ENCODE data around the gene ATOH1. TPM values are rescaled to one million over a fixed set of nuclear protein-coding genes. Genes with fewer than 3 reads are reported as not detected.

ATOH1 gene
- total RNA-seq, 2 experiments from 2014 or later = not detected

DNA sequence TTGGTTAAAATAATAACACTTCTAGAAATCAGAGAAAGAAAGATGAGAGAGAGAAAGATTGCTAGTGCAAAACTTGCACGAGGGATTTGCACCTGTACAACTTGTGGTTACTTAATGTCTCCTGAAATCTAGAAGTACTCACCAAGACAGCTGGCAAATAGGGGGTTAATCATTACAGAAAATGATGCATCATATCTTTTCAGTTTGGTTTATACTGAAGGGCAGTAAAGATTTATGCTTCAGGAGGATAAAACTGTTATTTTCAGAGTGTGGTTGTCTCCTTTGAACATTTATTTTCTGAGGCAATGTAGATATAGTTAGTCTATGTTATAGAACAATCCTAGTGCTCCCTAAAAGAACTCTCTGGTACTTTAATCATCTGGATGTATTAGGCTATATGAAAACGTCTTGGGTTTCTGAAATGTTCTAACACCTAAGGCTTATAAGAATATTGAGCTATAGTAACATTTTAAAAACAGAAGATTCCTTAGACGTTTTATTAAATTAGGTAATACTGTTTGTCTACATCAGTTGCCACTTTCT is 13.3 kb downstream of the ATOH1 start:
- Mint-ChIP-seq H3K27me3 (peaks cover 9% of the 10 kb centered on the region), H3K4me3 (no peak overlapping the region), H3K27ac (no peak overlapping the region), H3K9me3 (ENCODE audit: low read depth) (no peaks in the 10 kb centered on the region), H3K36me3 (ENCODE audit: low read depth) (no peaks in the 10 kb centered on the region), H3K4me1 (no peaks in the 10 kb centered on the region)
- ChIA-PET CTCF (no interaction called here), POLR2A (no interaction called here)
- no peak for ATAC-seq
- DNase-seq = no peak
- intact Hi-C loops (cut with DNase I, micrococcal nuclease) = no loop called here

GRCh38 chr4:93842601-93843252 is 14.2 kb downstream of the ATOH1 start:
- POLR2A ChIA-PET = no interaction called here
- Mint-ChIP-seq H3K4me3 (no peak overlapping the region), H3K9me3 (ENCODE audit: low read depth) (no peaks in the 10 kb centered on the region), H3K4me1 (no peaks in the 10 kb centered on the region), H3K27me3 (peaks cover 7% of the 10 kb centered on the region), H3K36me3 (ENCODE audit: low read depth) (no peaks in the 10 kb centered on the region), H3K27ac (no peak overlapping the region)
- no peak for ATAC-seq
- CTCF ChIA-PET = no interaction called here
- intact Hi-C loops (cut with DNase I, micrococcal nuclease) = no loop called here
- DNase-seq = no peak

- DNase-seq = no peak
These were observed 15.2 kb downstream of the ATOH1 start for GRCh38 chr4:93843772-93844171.

DNA sequence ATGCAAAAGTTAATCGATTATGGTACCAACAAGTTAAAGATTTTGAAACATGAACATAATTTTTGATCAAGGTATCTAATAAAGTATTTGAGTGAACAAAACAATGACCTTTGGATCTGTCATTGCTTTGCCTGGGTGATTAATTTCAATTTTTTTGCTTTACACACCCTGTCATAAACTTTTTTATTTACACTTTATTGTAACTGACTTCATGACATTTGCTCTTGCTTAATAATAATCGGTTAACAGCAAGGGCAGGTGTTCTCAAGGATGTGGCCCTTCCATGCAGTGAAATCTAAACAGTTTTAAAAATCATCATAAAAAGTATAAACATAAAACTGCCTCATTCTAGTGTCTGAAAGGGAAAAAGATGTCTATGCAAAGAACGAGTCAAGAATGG is 24.1 kb downstream of the ATOH1 start:
- Mint-ChIP-seq H3K27ac (no peak overlapping the region), H3K27me3 (no peaks in the 10 kb centered on the region), H3K4me1 (no peaks in the 10 kb centered on the region), H3K4me3 (no peak overlapping the region), H3K36me3 (ENCODE audit: low read depth) (no peaks in the 10 kb centered on the region), H3K9me3 (ENCODE audit: low read depth) (no peaks in the 10 kb centered on the region)
- ATAC-seq = no peak
- intact Hi-C loops (cut with DNase I, micrococcal nuclease) = no loop called here
- no peak for DNase-seq
- ChIA-PET CTCF (no interaction called here), POLR2A (no interaction called here)

More at GRCh38 chr4:93843772-93844171, 15.2 kb downstream of the ATOH1 start:
- Mint-ChIP-seq H3K4me3 (no peak overlapping the region), H3K27me3 (peaks cover 6% of the 10 kb centered on the region), H3K36me3 (ENCODE audit: low read depth) (no peaks in the 10 kb centered on the region), H3K4me1 (no peaks in the 10 kb centered on the region), H3K27ac (no peak overlapping the region), H3K9me3 (ENCODE audit: low read depth) (no peaks in the 10 kb centered on the region)
- CTCF ChIA-PET = no interaction called here
- POLR2A ChIA-PET = no interaction called here
- ATAC-seq = no peak
- intact Hi-C loops (cut with DNase I, micrococcal nuclease) = no loop called here

DNA sequence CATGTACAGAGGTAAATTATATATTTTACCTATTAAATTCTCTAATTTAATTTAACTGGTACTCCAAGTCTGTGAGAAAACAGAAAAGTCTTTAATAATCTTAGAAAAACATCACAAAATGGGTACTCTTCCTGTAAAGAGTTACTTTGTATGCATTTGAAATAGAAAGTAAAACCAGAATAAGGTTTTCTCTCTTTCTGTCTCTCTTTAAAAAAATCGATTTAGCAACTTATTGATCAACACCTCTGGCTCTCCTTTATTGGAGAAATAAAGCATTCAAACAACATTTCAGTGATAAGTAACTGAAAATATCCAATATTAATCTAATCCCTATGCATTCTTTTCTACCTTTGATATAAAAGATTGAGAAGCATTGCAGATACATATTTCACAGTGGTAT is 27.4 kb downstream of the ATOH1 start:
- ChIA-PET CTCF (no interaction called here), POLR2A (no interaction called here)
- H3K27ac Mint-ChIP-seq = no peak overlapping the region
- no peak overlapping the region for H3K4me3 Mint-ChIP-seq
- H3K27me3 Mint-ChIP-seq = peaks cover 2% of the 10 kb centered on the region
- no peaks in the 10 kb centered on the region for H3K4me1 Mint-ChIP-seq
- no peaks in the 10 kb centered on the region for H3K9me3 Mint-ChIP-seq (ENCODE audit: low read depth)
- no peak for ATAC-seq
- DNase-seq = no peak
- H3K36me3 Mint-ChIP-seq (ENCODE audit: low read depth) = no peaks in the 10 kb centered on the region
- intact Hi-C loops (cut with DNase I, micrococcal nuclease) = no loop called here

GRCh38 chr4:93865650-93866049 is 37.1 kb downstream of the ATOH1 start:
- CTCF ChIA-PET = interaction anchor here (1.0 kb wide), 1 partner anchor 8 kb away, joined by 3 read pairs; no protein-coding TSS in a partner anchor
- POLR2A ChIA-PET = no interaction called here
- H3K4me3 Mint-ChIP-seq = no peak overlapping the region

DNA sequence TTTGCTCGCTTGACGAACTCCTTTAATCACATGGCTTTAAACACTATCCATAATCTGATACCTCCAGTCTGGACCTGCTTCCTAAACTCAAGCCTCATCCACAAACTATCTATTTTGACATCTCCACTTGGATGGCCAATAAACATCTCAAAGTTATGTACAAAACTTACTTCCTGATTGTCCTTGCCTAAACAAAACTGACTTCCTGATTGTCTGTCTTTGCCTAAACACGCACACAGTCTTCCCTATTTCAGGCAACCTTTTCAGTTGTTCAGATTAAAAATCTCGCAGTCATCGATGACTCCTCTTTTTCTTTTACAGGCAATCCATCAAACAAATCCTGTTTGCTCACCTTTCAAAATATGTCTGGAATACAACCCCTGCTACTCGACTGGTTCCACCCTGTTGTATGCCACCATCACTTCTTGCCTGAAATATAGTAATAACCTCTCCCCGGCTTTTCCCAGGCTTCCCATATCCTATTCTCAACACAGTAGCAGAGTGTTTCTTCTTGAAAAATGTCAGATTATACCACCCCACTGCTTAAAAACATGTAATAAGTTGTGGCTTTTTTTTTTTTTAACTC is 39.0 kb downstream of the ATOH1 start:
- Mint-ChIP-seq H3K4me1 (no peaks in the 10 kb centered on the region), H3K36me3 (ENCODE audit: low read depth) (no peaks in the 10 kb centered on the region), H3K4me3 (no peak overlapping the region), H3K27ac (no peak overlapping the region), H3K27me3 (peaks cover 2% of the 10 kb centered on the region), H3K9me3 (ENCODE audit: low read depth) (peaks cover 2% of the 10 kb centered on the region)
- ATAC-seq = no peak
- no peak for DNase-seq
- intact Hi-C loops (cut with DNase I, micrococcal nuclease) = no loop called here
- CTCF ChIA-PET = no interaction called here
- POLR2A ChIA-PET = no interaction called here

More at GRCh38 chr4:93865650-93866049, 37.1 kb downstream of the ATOH1 start:
- Mint-ChIP-seq H3K9me3 (ENCODE audit: low read depth) (peaks cover 2% of the 10 kb centered on the region), H3K36me3 (ENCODE audit: low read depth) (no peaks in the 10 kb centered on the region), H3K27ac (no peak overlapping the region), H3K4me1 (no peaks in the 10 kb centered on the region), H3K27me3 (peaks cover 2% of the 10 kb centered on the region)
- DNase-seq = no peak
- no peak for ATAC-seq
- intact Hi-C loops (cut with DNase I, micrococcal nuclease) = no loop called here

- CTCF ChIA-PET = no interaction called here
- Mint-ChIP-seq H3K4me3 (no peak overlapping the region), H3K27ac (no peak overlapping the region), H3K27me3 (peaks cover 2% of the 10 kb centered on the region), H3K9me3 (ENCODE audit: low read depth) (no peaks in the 10 kb centered on the region), H3K36me3 (ENCODE audit: low read depth) (no peaks in the 10 kb centered on the region), H3K4me1 (no peaks in the 10 kb centered on the region)
- no peak for DNase-seq
- intact Hi-C loops (cut with DNase I, micrococcal nuclease) = no loop called here
- POLR2A ChIA-PET = no interaction called here
- ATAC-seq = no peak
These were observed 42.4 kb downstream of the ATOH1 start for GRCh38 chr4:93870876-93871458.

GRCh38 chr4:93876754-93877153 is 48.2 kb downstream of the ATOH1 start:
- CTCF ChIA-PET = no interaction called here
- H3K4me1 Mint-ChIP-seq = no peaks in the 10 kb centered on the region
- H3K27ac Mint-ChIP-seq = no peak overlapping the region
- H3K4me3 Mint-ChIP-seq = no peak overlapping the region
- POLR2A ChIA-PET = no interaction called here
- peaks cover 2% of the 10 kb centered on the region for H3K27me3 Mint-ChIP-seq
- no peak for ATAC-seq
- H3K36me3 Mint-ChIP-seq (ENCODE audit: low read depth) = no peaks in the 10 kb centered on the region
- intact Hi-C loops (cut with DNase I, micrococcal nuclease) = no loop called here
- H3K9me3 Mint-ChIP-seq (ENCODE audit: low read depth) = peaks cover 2% of the 10 kb centered on the region
- DNase-seq = no peak

- no peak for ATAC-seq
- Mint-ChIP-seq H3K4me3 (no peak overlapping the region), H3K27ac (no peak overlapping the region), H3K4me1 (no peaks in the 10 kb centered on the region), H3K9me3 (ENCODE audit: low read depth) (peaks cover 2% of the 10 kb centered on the region), H3K27me3 (peaks cover 2% of the 10 kb centered on the region), H3K36me3 (ENCODE audit: low read depth) (no peaks in the 10 kb centered on the region)
- ChIA-PET CTCF (interaction anchor here (0.6 kb wide), 1 partner anchor 10 kb away, joined by 3 read pairs; no protein-coding TSS in a partner anchor), POLR2A (no interaction called here)
- DNase-seq = no peak
- intact Hi-C loops (cut with DNase I, micrococcal nuclease) = no loop called here
These were observed 50.0 kb downstream of the ATOH1 start for GRCh38 chr4:93878566-93878965.

- ChIA-PET CTCF (no interaction called here), POLR2A (no interaction called here)
- Mint-ChIP-seq H3K4me1 (no peaks in the 10 kb centered on the region), H3K9me3 (ENCODE audit: low read depth) (peaks cover 2% of the 10 kb centered on the region), H3K36me3 (ENCODE audit: low read depth) (no peaks in the 10 kb centered on the region), H3K27ac (no peak overlapping the region), H3K27me3 (peaks cover 2% of the 10 kb centered on the region), H3K4me3 (no peak overlapping the region)
- ATAC-seq (no peak), DNase-seq (no peak)
- intact Hi-C loops (cut with DNase I, micrococcal nuclease) = no loop called here
These were observed 51.4 kb downstream of the ATOH1 start for GRCh38 chr4:93879919-93880318.

All from activated CD4-positive, alpha-beta T cell treated with anti-CD3 and anti-CD28 coated beads for 36 hours (primary cell).